IPS-18c (cell line): ENCODE results near the gene SLMAP.
"Not testable (repeated sequence)": the region's sequence is repeated elsewhere in the genome, so short reads cannot be mapped to it uniquely, and the experiment has no call there.

Source experiments
- H3K4me3 ChIP-seq: 2 replicates; pipeline ENCODE4 v1.7.0; 2013; ENCODE audit warnings: low read depth, mild to moderate bottlenecking, low read length, moderate library complexity; ENCODE audit not compliant: insufficient read depth
- H3K9me3 ChIP-seq: one replicate; pipeline ENCODE4 v1.6.1; 2013; ENCODE audit warnings: mild to moderate bottlenecking, low read length, moderate library complexity; ENCODE audit not compliant: control insufficient read depth, insufficient read depth

The SLMAP gene

GRCh38 chr3:57783186-57784088, 27.3 kb downstream of the SLMAP start:
- Histone ChIP-seq H3K4me3 (no peak overlapping the region), H3K9me3 (no peaks in the 10 kb centered on the region)

- H3K4me3 ChIP-seq, result no peak overlapping the region
- no peaks in the 10 kb centered on the region for H3K9me3 ChIP-seq
These were observed 28.1 kb downstream of the SLMAP start for GRCh38 chr3:57784089-57784735.

DNA sequence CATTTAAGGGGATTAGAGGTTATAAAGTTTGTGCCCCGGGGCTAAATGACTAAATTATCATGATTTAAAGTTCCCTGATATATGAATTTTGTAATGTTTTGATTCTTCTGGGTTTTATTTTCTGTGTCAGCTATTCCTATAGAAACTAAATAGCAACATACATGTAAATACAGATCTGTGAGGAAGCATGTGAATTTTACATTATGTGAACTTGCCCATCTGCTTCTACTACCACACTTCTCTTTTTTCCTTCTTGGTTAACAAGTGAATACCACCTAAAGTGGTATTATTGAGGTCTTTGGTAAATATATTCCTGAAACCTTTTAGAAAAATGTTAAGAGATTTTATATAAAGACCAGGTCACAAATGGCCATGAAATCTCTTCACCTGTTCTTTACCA, 29.3 kb downstream of the SLMAP start:
- H3K9me3 ChIP-seq, result no peaks in the 10 kb centered on the region
- H3K4me3 ChIP-seq, result no peak overlapping the region

- Histone ChIP-seq H3K4me3 (no peak overlapping the region), H3K9me3 (no peaks in the 10 kb centered on the region)
These were observed 31.9 kb downstream of the SLMAP start for GRCh38 chr3:57787867-57788623.

DNA sequence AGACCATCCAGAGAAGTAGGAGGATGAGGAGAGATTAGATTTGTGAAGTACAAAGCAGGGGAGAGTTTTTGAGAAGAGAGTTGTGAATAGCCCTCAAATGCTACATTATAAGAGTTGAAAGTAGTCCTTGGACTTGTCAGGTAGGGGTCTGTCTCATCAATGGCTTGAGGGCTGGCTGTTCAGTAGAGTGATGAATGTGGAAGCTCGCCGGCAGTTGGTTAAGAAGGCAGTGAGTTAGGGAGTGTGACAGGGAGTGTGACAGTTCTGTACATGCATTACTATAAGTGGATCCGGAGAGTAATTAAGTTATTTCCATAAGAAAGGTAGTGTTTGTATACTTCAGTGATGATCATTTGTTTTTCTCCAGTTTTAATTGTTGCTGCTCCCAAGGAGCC, 32.5 kb downstream of the SLMAP start:
- no peak overlapping the region for H3K4me3 ChIP-seq
- no peaks in the 10 kb centered on the region for H3K9me3 ChIP-seq

- H3K4me3 ChIP-seq, result no peak overlapping the region
- H3K9me3 ChIP-seq, result no peaks in the 10 kb centered on the region
These were observed 35.1 kb downstream of the SLMAP start for GRCh38 chr3:57791245-57791644.

- Histone ChIP-seq H3K4me3 (no peak overlapping the region), H3K9me3 (no peaks in the 10 kb centered on the region)
These were observed 36.1 kb downstream of the SLMAP start for GRCh38 chr3:57792198-57792597.

- no peak overlapping the region for H3K4me3 ChIP-seq
These were observed 37.7 kb downstream of the SLMAP start for GRCh38 chr3:57793737-57794187.

DNA sequence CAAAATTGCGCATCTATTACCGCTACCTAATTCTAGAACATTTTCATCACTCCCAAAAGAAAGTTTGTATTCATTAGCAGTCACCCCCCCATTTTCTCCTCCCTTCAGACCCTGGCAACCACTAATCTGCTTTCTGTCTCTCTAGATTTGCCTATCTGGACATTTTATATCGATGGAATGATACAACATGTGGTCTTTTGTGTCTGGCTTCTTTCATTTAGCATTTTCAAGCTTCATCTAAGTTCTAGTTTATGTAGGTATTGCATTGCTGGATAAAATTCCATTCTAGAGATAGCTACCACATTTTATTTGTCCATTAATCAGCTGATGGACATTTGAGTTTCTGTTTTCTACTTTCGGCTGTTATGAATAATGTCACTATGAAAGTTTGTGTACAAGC, 38.4 kb downstream of the SLMAP start:
- H3K9me3 ChIP-seq, result no peaks in the 10 kb centered on the region
- no peak overlapping the region for H3K4me3 ChIP-seq

More at GRCh38 chr3:57793737-57794187, 37.7 kb downstream of the SLMAP start:
- no peaks in the 10 kb centered on the region for H3K9me3 ChIP-seq

GRCh38 chr3:57794951-57795350, 38.8 kb downstream of the SLMAP start:
- no peak overlapping the region for H3K4me3 ChIP-seq

GRCh38 chr3:57796261-57796660, 40.2 kb downstream of the SLMAP start:
- no peak overlapping the region for H3K4me3 ChIP-seq

More at GRCh38 chr3:57794951-57795350, 38.8 kb downstream of the SLMAP start:
- H3K9me3 ChIP-seq, result no peaks in the 10 kb centered on the region

DNA sequence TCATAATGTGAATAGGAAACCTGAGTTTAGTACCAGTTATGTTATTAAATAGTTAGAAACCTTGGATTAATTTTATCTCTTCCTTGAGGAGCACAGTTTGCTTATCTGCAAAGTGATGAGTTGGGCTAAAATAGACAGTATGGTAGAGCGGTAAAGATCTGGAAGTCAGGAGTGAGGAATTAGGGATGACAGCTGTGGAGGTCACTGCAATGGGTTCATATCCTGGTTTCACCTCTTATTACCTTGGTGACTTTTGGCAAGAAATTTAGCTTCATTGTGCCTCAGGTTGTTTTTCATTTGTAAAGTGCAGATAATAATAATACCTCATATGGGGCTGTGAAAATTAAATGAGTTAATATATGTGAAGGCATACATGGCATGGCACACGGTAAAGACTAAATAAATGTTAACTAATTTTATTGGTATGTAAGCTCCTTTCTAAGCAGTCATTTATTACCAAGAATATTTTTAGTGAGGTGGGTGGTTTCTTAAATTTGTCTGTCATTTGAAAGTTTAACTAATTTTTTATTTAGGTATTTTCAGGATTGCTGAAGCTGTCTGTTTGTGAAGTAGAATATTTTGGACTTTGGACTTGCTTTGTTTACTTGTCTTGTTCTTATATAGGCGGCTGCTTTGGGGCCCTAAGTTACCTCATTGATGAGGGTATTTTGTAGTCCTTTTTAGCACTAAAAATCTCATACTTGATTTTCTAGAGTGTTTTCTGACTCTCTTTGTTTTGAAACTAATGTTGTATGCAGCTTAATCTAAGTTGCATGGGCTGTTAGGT, 41.8 kb downstream of the SLMAP start:
- Histone ChIP-seq H3K9me3 (no peaks in the 10 kb centered on the region), H3K4me3 (no peak overlapping the region)

More at GRCh38 chr3:57796261-57796660, 40.2 kb downstream of the SLMAP start:
- H3K9me3 ChIP-seq, result no peaks in the 10 kb centered on the region

DNA sequence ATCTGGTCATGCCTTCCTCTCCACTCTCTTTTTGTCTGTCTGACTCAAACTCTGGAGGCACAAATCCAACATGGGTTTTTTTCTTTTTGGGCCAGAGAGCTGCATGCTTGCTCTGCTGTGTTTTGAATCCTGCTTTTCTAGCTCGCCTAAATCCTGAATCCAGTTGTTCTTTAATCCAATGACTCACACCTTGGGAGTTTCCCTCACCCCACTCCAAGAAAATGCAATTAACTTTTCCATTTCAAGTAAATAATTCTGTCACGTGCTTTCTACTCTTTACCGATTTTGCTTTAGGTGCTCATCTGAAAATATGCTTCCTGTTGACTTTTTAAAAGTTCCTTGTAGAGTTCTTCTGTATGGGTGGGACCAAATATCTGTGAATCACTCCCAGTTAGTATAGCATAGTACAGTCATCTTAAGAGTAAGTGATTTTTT, 47.6 kb downstream of the SLMAP start:
- no peak overlapping the region for H3K4me3 ChIP-seq
- no peaks in the 10 kb centered on the region for H3K9me3 ChIP-seq

GRCh38 chr3:57805266-57805665, 49.2 kb downstream of the SLMAP start:
- no peak overlapping the region for H3K4me3 ChIP-seq
- no peaks in the 10 kb centered on the region for H3K9me3 ChIP-seq

- Histone ChIP-seq H3K9me3 (no peaks in the 10 kb centered on the region), H3K4me3 (no peak overlapping the region)
These were observed 49.6 kb downstream of the SLMAP start for GRCh38 chr3:57805674-57806073.

GRCh38 chr3:57806195-57806594, 50.1 kb downstream of the SLMAP start:
- not testable (repeated sequence) for H3K9me3 ChIP-seq, H3K4me3 ChIP-seq
